WTC11 (cell line): ENCODE results near the gene MIGA2. TPM values are rescaled to one million over a fixed set of nuclear protein-coding genes. Genes with fewer than 3 reads are reported as not detected.

ENCODE experiments used
- ATAC-seq: fragments of 200-7000 bp; cut with Tn5 transposase; 2 replicates; pipeline ENCODE4 v1.10.0; 2021; ENCODE audit warnings: mild to moderate bottlenecking, moderate library complexity
- CTCF ChIA-PET: fragments of 300-600 bp; sonication (Branson Sonifier 250); formaldehyde crosslinking; loops from one replicate; lab custom pipeline; 2021; ENCODE audit warnings: antibody characterized with exemption; lab: Charles Lee
- POLR2A ChIA-PET: fragments of 350-600 bp; sonication (Branson Sonifier 250); formaldehyde crosslinking; loops from one replicate; lab custom pipeline; 2021; ENCODE audit warnings: antibody characterized with exemption; lab: Charles Lee
- DNase-seq: peaks from one replicate; pipeline ENCODE4 v3.0.0; 2021; ENCODE audit warnings: low spot score
- H3K27ac Mint-ChIP-seq: 2 replicates; pipeline ENCODE4 v1.8.0; 2021; ENCODE audit warnings: mixed read lengths
- H3K27me3 Mint-ChIP-seq: 2 replicates; pipeline ENCODE4 v1.8.0; 2021; ENCODE audit warnings: low read depth, mild to moderate bottlenecking, moderate library complexity, mixed read lengths
- H3K36me3 Mint-ChIP-seq: 2 replicates; pipeline ENCODE4 v1.8.0; 2021; ENCODE audit warnings: mixed read lengths
- H3K4me1 Mint-ChIP-seq: 2 replicates; pipeline ENCODE4 v1.8.0; 2022; ENCODE audit warnings: mixed read lengths
- H3K4me3 Mint-ChIP-seq: 2 replicates; pipeline ENCODE4 v1.8.0; 2021; ENCODE audit warnings: mild to moderate bottlenecking, moderate library complexity, mixed read lengths
- H3K9me3 Mint-ChIP-seq: 2 replicates; pipeline ENCODE4 v1.8.0; 2021; ENCODE audit warnings: mixed read lengths
- ATF1 ChIP-seq: sonication (generic); formaldehyde crosslinking; IDR thresholded peaks from 2 replicates; pipeline ENCODE4 v1.8.1; 2023; ENCODE audit warnings: mild to moderate bottlenecking, moderate library complexity, missing genetic modification reagents
- E2F4 ChIP-seq: sonication (generic); formaldehyde crosslinking; IDR thresholded peaks from 2 replicates; pipeline ENCODE4 v1.8.1; 2022; ENCODE audit warnings: low read depth, mild to moderate bottlenecking, moderate library complexity, missing genetic modification reagents, borderline replicate concordance
- EMX1 ChIP-seq: fragments of 250-450 bp; sonication (Bioruptor Pico); IDR thresholded peaks from 2 replicates; pipeline ENCODE4 v1.8.0; 2021; ENCODE audit warnings: mild to moderate bottlenecking
- ESRRA ChIP-seq: sonication (generic); formaldehyde crosslinking; IDR thresholded peaks from 2 replicates; pipeline ENCODE4 v1.8.1; 2022; ENCODE audit warnings: mild to moderate bottlenecking, missing genetic modification reagents, borderline replicate concordance
- KAT7 ChIP-seq: sonication (generic); formaldehyde crosslinking; IDR thresholded peaks from 2 replicates; pipeline ENCODE4 v1.8.1; 2023; ENCODE audit warnings: missing genetic modification reagents, mild to moderate bottlenecking, borderline replicate concordance
- MAX ChIP-seq: sonication (generic); formaldehyde crosslinking; IDR thresholded peaks from 2 replicates; pipeline ENCODE4 v1.8.0; 2022; ENCODE audit warnings: mild to moderate bottlenecking, missing genetic modification reagents
- MLX ChIP-seq: sonication (generic); formaldehyde crosslinking; IDR thresholded peaks from 2 replicates; pipeline ENCODE4 v1.8.1; 2023; ENCODE audit warnings: mild to moderate bottlenecking, missing genetic modification reagents, moderate library complexity
- MXD4 ChIP-seq: fragments of 250-450 bp; sonication (Bioruptor Pico); IDR thresholded peaks from 2 replicates; pipeline ENCODE4 v1.8.0; 2021; ENCODE audit warnings: mild to moderate bottlenecking, moderate library complexity, borderline replicate concordance
- OVOL2 ChIP-seq: fragments of 250-450 bp; sonication (Bioruptor Pico); IDR thresholded peaks from 2 replicates; pipeline ENCODE4 v1.9.0; 2021; ENCODE audit warnings: mild to moderate bottlenecking, borderline replicate concordance
- PREB ChIP-seq: sonication (generic); formaldehyde crosslinking; IDR thresholded peaks from 2 replicates; pipeline ENCODE4 v1.8.1; 2022; ENCODE audit warnings: mild to moderate bottlenecking, missing genetic modification reagents, moderate library complexity, borderline replicate concordance
- SP1 ChIP-seq: sonication (generic); formaldehyde crosslinking; conservative IDR thresholded peaks from 2 replicates; pipeline ENCODE4 v1.8.1; 2022; ENCODE audit warnings: missing genetic modification reagents
- ZBTB43 ChIP-seq: sonication (generic); formaldehyde crosslinking; IDR thresholded peaks from 2 replicates; pipeline ENCODE4 v1.8.1; 2023; ENCODE audit warnings: mild to moderate bottlenecking, missing genetic modification reagents
- ZNF232 ChIP-seq: sonication (generic); formaldehyde crosslinking; IDR thresholded peaks from 2 replicates; pipeline ENCODE4 v1.8.0; 2022; ENCODE audit warnings: mild to moderate bottlenecking, missing genetic modification reagents
- ZNF263 ChIP-seq: sonication (generic); formaldehyde crosslinking; IDR thresholded peaks from 2 replicates; pipeline ENCODE4 v1.8.1; 2022; ENCODE audit warnings: low read depth, mild to moderate bottlenecking, moderate library complexity, missing genetic modification reagents
- ZNF423 ChIP-seq: fragments of 250-450 bp; sonication (Bioruptor Pico); IDR thresholded peaks from 2 replicates; pipeline ENCODE4 v2.1.2; 2022; ENCODE audit warnings: mild to moderate bottlenecking, moderate library complexity
- total RNA-seq: library from RNA; stranded (reverse); gene quantifications from 3 replicates; pipeline ENCODE4 v1.2.3, GENCODE V29; 2021
- TF ChIP-seq, protein P1 (sequence below): sonication (generic); formaldehyde crosslinking; conservative IDR thresholded peaks from 2 replicates; pipeline ENCODE4 v1.8.1; 2023; ENCODE audit warnings: mild to moderate bottlenecking, low read depth, missing genetic modification reagents, moderate library complexity
- TF ChIP-seq, protein P2 (sequence below): fragments of 250-450 bp; sonication (Bioruptor Pico); IDR thresholded peaks from 2 replicates; pipeline ENCODE4 v1.8.0; 2021; ENCODE audit warnings: mild to moderate bottlenecking
- TF ChIP-seq, protein P3 (sequence below): fragments of 250-450 bp; sonication (Bioruptor Pico); conservative IDR thresholded peaks from 2 replicates; pipeline ENCODE4 v1.9.0; 2021; ENCODE audit warnings: mild to moderate bottlenecking
- TF ChIP-seq, protein P4 (sequence below): fragments of 250-450 bp; sonication (Bioruptor Pico); IDR thresholded peaks from 2 replicates; pipeline ENCODE4 v1.9.0; 2021; ENCODE audit warnings: mild to moderate bottlenecking
- TF ChIP-seq, protein P5 (sequence below): sonication (generic); formaldehyde crosslinking; IDR thresholded peaks from 2 replicates; pipeline ENCODE4 v1.8.0; 2022; ENCODE audit warnings: mild to moderate bottlenecking, missing genetic modification reagents

Gene MIGA2
- total RNA-seq, 1 experiment from 2014 or later = 61.7 TPM

DNA sequence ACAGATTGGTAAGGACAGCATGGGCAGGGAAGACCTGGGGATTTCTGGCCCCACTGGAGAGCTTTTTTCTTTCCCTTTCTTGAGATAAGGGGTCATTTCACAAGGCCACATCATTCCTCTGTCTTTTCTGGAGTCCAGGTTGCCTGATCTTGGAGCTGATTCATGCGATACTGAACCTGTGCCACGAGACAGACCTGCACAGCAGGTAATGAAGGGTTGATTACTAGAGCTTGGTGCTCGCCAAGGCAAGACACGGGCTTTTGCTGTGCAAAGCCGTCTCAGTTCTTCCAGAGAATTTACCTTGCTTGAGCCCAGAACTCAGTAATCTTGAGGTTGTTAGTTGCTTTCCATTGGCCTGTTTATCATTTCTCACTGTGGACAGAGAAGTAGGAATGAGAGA, 49.8 kb upstream of the MIGA2 start (continued):
- TF ChIP-seq, protein P1, sequence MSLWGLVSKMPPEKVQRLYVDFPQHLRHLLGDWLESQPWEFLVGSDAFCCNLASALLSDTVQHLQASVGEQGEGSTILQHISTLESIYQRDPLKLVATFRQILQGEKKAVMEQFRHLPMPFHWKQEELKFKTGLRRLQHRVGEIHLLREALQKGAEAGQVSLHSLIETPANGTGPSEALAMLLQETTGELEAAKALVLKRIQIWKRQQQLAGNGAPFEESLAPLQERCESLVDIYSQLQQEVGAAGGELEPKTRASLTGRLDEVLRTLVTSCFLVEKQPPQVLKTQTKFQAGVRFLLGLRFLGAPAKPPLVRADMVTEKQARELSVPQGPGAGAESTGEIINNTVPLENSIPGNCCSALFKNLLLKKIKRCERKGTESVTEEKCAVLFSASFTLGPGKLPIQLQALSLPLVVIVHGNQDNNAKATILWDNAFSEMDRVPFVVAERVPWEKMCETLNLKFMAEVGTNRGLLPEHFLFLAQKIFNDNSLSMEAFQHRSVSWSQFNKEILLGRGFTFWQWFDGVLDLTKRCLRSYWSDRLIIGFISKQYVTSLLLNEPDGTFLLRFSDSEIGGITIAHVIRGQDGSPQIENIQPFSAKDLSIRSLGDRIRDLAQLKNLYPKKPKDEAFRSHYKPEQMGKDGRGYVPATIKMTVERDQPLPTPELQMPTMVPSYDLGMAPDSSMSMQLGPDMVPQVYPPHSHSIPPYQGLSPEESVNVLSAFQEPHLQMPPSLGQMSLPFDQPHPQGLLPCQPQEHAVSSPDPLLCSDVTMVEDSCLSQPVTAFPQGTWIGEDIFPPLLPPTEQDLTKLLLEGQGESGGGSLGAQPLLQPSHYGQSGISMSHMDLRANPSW = no peak

- H3K4me3 Mint-ChIP-seq = no peak overlapping the region
- H3K4me1 Mint-ChIP-seq = no peaks in the 10 kb centered on the region
- ATAC-seq (no peak), DNase-seq (no peak)
- no peak overlapping the region for H3K27ac Mint-ChIP-seq
- H3K27me3 Mint-ChIP-seq = no peaks in the 10 kb centered on the region
- H3K9me3 Mint-ChIP-seq = no peaks in the 10 kb centered on the region
- POLR2A ChIA-PET = interaction anchor here (0.6 kb wide), 1 partner anchor 170 kb away, joined by 4 read pairs; the partner anchor contains the start of gene ENDOG
- CTCF ChIA-PET = interaction anchor here (0.5 to 1.8 kb wide), 4 partner anchors 112 to 170 kb away, joined by 3 to 4 read pairs (median 4); partner anchors contain the start of genes ENDOG and SPOUT1
- H3K36me3 Mint-ChIP-seq = peaks cover 62% of the 10 kb centered on the region
- no peak for TF ChIP-seq ZNF232 (CRISPR knock-in tag)
- TF ChIP-seq ATF1 = no peak
- TF ChIP-seq SP1 (CRISPR knock-in tag) = no peak
- TF ChIP-seq MLX = no peak
- no peak for TF ChIP-seq ESRRA (CRISPR knock-in tag)
- no peak for TF ChIP-seq MXD4 (CRISPR knock-in tag)
- TF ChIP-seq, protein P2, sequence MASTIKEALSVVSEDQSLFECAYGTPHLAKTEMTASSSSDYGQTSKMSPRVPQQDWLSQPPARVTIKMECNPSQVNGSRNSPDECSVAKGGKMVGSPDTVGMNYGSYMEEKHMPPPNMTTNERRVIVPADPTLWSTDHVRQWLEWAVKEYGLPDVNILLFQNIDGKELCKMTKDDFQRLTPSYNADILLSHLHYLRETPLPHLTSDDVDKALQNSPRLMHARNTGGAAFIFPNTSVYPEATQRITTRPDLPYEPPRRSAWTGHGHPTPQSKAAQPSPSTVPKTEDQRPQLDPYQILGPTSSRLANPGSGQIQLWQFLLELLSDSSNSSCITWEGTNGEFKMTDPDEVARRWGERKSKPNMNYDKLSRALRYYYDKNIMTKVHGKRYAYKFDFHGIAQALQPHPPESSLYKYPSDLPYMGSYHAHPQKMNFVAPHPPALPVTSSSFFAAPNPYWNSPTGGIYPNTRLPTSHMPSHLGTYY (CRISPR knock-in tag) = no peak
- no peak for TF ChIP-seq KAT7
- no peak for TF ChIP-seq EMX1 (CRISPR knock-in tag)
- no peak for TF ChIP-seq ZNF263
- no peak for TF ChIP-seq ZNF423 (CRISPR knock-in tag)
- TF ChIP-seq, protein P3, sequence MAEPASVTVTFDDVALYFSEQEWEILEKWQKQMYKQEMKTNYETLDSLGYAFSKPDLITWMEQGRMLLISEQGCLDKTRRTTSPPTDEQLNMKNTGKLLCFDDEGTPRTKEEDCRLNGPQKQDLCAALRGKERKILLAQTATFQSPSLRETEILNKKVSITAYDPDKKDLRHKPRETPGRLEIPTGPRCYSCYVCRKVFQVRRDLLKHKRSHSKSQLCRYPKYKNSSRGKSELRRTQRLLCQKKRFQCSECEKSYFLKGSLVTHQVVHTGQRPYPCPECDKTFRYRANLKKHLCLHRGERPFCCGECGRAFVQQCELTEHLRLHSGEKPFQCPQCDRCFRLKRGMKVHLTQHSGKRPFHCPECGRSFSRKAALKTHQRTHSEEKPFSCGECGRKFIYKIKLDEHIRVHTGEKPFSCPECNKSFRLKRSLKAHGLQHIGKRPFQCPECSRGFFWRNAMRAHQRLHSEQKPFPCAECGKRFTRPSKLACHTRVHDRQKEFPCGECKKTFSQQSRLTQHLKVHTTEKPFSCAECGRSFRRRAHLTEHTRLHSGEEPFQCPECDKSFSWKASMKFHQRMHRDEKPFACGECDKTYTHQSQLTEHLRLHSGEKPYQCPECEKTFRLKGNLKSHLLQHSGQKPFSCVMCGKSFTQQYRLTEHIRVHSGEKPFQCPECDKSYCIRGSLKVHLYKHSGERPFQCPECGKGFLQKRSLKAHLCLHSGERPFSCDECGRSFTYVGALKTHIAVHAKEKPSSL = no peak
- TF ChIP-seq PREB = no peak
- TF ChIP-seq, protein P4, sequence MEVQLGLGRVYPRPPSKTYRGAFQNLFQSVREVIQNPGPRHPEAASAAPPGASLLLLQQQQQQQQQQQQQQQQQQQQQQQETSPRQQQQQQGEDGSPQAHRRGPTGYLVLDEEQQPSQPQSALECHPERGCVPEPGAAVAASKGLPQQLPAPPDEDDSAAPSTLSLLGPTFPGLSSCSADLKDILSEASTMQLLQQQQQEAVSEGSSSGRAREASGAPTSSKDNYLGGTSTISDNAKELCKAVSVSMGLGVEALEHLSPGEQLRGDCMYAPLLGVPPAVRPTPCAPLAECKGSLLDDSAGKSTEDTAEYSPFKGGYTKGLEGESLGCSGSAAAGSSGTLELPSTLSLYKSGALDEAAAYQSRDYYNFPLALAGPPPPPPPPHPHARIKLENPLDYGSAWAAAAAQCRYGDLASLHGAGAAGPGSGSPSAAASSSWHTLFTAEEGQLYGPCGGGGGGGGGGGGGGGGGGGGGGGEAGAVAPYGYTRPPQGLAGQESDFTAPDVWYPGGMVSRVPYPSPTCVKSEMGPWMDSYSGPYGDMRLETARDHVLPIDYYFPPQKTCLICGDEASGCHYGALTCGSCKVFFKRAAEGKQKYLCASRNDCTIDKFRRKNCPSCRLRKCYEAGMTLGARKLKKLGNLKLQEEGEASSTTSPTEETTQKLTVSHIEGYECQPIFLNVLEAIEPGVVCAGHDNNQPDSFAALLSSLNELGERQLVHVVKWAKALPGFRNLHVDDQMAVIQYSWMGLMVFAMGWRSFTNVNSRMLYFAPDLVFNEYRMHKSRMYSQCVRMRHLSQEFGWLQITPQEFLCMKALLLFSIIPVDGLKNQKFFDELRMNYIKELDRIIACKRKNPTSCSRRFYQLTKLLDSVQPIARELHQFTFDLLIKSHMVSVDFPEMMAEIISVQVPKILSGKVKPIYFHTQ (CRISPR knock-in tag) = no peak
- TF ChIP-seq, protein P5, sequence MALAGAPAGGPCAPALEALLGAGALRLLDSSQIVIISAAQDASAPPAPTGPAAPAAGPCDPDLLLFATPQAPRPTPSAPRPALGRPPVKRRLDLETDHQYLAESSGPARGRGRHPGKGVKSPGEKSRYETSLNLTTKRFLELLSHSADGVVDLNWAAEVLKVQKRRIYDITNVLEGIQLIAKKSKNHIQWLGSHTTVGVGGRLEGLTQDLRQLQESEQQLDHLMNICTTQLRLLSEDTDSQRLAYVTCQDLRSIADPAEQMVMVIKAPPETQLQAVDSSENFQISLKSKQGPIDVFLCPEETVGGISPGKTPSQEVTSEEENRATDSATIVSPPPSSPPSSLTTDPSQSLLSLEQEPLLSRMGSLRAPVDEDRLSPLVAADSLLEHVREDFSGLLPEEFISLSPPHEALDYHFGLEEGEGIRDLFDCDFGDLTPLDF (CRISPR knock-in tag) = no peak
- no peak for TF ChIP-seq OVOL2 (CRISPR knock-in tag)
- no peak for TF ChIP-seq ZBTB43 (CRISPR knock-in tag)
- TF ChIP-seq MAX (CRISPR knock-in tag) = no peak
- no peak for TF ChIP-seq E2F4 (CRISPR knock-in tag)
Measured at GRCh38 chr9:128987805-128988204, 48.6 kb upstream of the MIGA2 start.
